Hematopoietic multipotent progenitor cell treated with erythropoietin and hydrocortisone succinate and interleukin-3 and kit ligand, for 17 days (in vitro differentiated cells): Measurements from ENCODE around the gene CIB4.

ENCODE experiments used
- DNase-seq: peaks from one replicate; pipeline ENCODE4 v3.0.0-alpha.2; 2015; ENCODE audit warnings: low spot score

The CIB4 gene

DNA sequence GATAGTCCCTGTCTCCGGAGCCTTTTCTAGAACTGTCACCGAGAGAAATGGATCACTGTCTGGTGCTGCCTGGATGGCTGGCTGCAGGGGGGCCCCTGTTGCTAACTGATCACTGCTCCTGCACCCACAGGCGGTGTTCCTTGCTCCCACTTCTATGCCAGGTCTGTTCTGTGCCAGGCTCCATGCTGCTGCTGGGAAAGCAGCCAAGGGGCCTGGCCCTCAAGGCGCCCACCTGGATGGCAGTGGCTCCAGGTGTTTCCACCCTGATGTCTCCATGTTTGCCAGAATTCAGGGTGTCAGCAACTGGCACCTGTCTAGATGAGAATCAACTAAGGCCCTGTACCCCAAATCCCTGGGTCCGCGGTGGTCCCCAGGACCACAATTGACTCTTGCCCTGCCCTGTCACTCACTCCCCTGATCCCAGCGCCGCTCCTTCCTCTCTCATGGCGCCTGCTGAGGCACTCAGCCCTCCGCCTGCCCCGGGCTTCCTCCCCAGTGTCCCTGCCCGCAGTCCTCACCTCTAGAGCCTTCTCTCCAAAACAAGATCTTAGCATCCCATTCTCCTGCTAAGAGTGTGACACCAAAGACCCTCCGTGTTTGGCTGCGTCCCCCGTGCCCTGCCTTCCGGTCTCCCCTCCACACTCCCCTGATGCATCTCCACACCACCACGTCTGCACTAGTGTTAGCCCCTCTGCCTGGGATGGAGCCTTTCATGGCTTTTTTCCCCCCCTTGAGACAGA is 90.7 kb downstream of the CIB4 start:
- no peak for DNase-seq

DNA sequence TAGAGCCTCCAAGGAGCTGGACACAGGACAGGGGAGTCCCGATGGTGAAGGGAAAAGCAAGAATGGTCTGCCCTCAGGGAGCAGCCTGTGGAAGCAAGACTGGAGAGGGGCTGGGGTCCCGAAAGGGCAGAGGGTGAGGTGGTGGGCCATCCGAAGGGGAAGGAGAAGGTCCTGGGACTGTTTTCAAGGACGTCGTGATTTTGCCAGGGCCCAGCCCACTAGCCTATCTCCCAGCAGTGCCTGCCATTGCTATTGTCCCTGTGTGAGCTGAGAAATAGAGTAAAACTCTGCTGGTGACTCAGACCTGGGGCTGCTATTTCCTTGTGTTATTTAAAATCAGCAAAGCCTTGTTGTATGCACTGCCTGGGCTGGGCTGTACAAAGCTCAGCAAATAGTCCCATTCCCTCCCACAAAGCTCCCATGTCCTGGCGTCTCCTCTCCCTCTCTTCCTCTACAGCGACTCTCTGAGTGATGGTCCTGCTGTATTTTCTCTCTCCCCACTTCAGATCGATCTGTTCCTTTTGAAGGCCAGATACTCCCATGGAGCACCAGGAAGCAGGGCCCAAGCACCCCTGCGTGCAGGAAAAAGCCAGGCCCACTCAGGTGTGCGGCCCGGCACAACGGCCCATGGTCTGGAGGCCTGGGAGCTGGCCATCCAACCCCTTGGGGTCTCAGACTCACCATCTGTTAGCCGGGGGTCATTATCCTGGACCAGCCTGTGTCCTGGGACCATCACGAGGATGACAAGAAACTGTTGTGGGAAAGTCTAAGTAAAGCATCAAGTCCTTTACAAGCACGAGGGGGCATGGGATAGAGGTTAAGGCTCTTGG is 98.3 kb downstream of the CIB4 start:
- no peak for DNase-seq

DNA sequence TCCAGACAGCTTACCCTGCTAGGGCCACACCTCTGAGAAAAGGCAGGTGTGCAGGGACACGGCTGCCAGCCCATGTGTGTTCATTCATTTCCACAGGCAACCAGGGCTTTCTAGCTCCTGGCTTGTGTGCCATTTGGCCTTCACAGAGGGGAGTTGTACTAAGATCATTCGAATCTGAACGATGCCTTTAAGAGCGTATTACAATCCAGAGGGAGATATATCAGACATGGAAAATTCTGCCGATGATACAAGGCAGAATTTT is 99.0 kb downstream of the CIB4 start:
- DNase-seq, result no peak

DNA sequence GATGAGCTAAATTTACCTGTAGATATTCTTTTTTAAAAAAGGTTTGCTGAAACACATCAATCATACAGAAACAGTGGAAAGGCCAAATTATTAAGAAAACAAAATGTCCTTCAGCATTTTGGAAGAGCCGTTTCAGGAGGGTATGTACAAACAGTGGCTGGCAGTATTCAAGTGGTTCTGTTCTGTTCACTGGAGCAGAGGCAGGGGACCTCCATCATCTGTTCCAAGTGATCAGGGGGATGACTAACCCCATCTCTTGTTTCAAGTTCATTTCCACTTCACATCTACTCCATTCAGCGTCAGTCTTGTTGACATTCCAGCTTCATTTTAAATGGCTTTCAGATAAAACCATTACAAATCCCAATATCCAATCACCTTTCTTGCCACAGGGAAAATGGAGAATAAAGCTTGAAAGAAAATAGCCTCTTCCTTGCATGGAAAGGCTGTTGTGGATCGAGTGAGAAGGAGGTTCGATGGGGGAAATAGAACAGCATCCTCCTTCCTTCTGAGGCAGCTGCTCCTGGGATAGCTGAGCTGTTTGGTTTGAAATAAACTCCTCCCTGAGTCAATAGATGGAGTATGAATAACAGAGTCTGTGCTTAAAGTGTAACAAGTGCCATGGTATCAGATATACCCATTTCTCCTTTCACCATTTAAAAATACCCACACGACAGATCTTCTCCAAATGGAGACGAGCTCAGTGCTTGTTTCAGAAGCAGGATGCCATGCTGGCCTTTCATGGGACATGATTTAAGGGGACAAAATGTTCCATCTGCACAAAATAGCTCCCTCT is 99.6 kb downstream of the CIB4 start:
- DNase-seq, result no peak

DNA sequence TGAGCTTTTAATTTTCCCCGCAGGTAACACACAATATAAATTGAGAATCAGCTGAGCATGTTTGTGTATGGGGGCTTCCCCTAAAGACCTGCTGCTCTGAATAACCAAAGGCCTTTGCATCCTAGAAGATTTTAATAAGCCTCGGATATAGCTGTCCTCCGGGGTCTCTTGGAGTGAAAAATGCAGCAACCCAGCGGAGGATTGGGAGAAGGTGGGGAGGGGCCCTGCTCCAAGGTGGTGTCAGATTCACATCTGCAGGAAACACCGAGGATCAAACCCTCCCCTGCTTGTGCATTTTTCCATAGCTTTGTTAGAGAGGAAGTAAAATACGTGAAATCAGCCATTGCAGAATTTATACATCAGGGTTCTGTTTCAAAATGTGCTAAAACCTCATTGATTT is 100.2 kb downstream of the CIB4 start:
- DNase-seq, result no peak

DNA sequence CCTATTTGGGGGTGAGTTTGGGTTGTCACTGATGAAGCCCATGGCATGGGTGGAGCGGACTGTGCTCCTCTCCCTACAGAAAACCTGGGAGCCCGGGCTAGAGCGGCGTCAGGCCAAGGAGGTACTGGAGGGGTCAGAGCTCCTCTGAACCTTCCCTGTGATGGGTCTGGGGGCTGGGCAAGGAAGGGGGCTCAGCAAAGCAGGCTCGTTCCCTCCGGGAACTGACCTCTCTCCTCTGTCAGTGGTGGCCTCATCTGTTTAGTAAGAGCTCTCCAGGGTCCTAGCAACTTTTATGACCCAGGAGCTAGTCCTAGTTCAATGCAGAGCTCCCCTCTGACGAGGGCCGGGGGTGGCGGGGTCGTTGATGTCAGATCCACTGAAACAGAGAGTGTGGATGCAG is 100.9 kb downstream of the CIB4 start:
- no peak for DNase-seq

DNA sequence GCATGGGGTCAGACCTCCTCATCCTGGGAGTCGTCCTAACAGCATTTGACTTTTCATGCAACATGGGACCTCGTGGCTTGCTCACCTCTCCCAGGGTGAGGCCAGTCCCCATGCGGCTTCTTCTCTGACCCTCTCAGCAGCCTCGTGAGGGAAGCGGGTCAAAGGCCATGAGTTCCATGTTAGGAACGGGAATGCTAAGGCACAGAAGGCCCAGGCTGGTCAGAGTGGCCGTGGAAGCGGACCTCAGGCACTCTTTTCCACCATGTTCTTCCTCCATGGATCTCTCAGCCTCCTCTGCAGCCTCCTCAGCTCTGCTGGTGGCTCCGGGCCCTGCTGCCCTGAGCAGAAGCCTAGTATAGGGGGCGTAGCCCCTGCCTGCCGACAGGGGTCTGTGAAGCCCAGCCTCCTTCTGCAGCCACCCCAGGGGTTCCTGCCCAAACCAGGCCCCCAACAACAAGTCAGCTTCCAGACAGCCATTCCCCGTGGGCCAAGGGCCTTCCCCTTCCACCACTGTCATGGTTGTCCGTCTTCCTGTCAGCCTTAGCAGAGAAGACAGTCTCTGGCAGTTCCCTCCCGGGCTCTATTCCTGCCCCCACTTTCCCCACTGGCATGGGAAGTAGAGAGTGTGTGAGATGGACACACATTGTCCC is 103.2 kb downstream of the CIB4 start:
- no peak for DNase-seq

DNA sequence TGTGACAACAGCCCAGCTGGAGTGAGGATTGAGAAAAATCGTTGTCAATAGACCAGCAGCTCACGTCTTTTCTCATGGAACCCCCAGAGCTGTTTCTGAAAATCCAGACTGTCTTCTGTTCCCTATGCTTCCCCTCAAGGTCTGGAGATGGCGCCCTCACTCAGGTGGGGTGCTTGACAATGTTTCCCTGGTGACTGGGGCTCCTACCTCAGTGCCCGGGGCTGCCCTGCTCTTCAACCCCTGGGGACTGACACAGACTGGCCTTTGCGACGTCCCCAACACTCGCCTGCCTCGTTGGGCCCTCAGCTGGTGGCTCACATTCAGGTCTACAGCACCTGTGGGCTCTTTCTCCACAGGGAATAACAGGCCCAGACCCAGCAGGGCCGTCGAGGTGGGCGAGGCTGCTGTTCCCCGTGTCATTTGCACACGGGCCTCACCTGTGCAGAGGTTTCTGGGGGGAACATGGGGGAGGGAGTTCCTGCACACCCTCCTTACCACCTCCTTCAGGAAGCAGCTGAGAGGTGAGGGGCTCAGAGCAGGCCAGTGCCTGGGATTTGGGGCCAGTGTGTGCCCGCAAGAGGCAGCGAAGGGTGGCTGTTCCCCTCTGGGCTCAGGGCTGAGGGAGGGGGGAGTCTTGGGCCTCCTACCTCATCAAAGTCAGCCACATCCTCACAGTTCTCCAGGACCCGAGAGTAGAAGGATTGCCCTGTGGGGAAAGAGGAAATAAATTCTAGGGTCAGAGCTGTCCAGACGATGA is 103.9 kb downstream of the CIB4 start:
- DNase-seq, result no peak

DNA sequence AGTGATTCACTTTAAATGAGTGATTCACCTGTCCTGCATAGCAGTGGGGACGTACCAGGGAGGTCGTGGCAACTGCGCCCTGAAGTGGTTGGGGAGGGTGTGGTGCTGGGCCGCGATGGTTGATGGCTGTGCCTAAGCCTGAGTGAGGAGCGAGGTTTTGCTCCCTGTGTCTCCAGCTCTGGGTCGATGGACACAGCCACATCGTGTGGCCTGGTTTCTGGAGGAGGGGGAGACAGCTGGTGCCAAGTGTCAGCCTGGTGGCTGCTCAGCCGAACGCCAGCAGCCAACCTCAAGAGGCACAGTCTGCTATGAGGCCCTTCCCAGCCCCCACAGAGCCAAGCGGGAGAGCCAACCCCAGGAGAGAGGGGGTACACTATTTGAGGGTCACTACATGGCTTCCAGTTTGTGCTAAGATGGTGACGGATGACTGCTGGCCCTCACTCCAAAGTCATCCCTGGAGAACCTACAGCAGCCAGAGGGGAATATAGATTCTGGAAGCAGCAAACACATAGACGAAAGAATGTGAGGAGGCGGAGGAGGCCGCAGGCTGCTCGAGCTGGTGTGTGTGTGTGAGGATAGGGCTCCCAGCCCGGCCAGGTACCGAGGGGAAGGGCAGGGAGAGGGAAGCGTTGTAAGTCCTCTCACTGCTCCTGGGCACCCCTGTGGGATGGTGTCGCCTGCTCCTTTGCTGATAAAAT is 104.6 kb downstream of the CIB4 start:
- DNase-seq, result no peak

DNA sequence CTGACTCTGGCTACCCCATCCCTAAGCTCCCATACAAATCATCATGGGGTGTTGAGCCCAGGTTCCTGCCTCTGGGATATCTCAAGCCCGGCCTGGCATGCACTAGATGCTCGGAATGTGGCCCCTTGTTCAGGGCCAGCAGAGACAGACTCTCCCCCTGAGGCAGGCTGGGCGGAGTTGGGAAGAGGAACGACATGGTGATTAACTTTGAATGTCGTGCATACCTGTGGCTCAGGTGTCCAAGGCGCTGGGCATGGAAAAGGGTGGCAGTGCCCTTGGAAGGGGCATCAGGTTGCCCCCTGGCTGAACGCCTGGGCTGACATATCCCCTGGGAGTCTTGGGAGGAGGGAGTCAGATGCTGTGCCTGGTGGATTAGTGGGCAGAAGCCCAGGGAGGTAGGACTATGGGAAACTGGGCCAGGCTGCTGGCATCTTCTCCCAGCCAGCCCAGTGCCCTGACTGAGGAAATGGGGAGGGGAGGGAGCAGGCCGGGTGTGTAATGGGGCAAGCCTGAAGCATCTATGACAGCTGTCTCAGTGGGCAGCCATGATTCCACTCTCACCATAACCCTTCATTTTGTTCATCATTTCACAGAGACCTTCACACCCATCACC is 105.4 kb downstream of the CIB4 start:
- DNase-seq, result no peak

GRCh38 chr2:26534865-26535662 is 106.1 kb downstream of the CIB4 start:
- no peak for DNase-seq

DNA sequence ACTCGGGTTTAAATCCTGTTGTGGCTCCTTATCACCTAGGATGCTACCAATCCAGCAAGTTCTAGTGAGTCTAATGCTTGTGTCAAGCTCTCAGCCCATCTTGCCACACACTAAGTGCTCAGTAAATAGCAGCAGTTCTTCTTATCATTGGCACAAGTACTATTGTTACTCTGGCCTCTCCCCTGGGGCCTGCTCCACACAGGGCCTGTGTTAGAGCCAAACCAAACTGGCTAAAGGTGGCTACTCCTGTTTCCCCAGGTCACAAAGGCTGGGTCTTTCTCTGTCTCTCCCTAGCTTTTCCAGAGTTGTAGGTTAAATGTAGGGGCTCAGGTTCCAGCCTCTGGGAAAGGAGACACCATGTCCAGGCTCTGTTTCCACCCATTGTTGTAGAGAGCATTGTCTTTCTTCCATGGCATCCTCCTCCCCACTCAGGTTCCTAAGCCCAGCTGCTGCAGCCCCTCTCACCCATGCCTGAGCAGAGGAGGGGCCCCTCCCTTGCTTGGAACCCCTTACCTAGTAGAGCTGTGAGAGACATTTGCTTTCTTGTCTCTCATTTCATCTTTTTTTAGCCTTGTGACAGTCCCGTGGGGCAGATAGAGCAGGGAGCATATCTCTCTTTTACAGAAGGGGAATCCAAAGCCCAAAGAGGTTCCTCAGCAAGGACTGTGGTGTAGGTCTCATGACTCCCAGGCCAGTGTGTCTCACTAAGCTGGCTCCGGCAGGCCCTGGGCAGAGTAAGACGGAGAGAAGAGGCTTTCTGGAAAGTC is 106.9 kb downstream of the CIB4 start:
- no peak for DNase-seq

DNA sequence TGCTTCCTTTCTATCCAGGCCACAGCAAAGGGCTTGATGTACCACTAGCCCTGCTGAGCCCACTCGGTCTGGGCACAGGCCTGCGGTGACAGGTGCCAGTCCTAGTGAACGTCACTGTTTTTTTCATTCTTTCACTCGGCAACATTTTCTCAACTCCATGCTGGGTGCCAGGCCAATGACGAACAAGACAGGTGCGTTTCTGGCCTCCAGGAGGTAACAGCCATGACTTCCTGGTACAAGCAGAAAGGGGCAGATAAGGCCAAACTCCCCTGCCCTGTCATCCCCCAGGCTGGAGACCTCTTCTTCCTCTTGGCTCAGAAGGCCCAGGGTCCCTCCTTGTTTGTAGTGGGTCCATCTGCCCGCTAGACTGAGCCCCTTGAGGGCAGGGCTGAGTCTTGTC is 107.5 kb downstream of the CIB4 start:
- no peak for DNase-seq

- DNase-seq, result no peak
These were observed 108.6 kb downstream of the CIB4 start for GRCh38 chr2:26532301-26533250.
